Measurements from ENCODE around the gene NT5C2.

DNA sequence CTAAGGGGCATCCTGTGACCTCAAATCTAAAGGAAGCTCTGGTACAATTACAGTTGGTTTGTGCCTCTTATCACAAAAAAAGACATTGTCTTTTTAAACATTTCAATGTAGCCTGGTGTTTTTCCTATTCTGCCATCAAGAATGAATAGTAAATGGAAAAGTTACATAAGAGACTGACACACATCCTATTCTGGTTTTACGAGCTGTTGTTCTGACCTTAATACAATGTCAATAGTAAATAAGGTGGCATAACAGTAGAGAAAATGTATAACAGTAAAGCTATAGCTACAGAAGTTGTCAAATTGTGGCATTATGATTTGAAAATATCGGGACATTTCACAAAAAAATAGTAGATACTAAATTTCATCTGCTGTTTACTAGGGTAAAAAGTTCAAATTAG is 88.4 kb downstream of the NT5C2 start:
- TF ChIP-seq, protein P1, sequence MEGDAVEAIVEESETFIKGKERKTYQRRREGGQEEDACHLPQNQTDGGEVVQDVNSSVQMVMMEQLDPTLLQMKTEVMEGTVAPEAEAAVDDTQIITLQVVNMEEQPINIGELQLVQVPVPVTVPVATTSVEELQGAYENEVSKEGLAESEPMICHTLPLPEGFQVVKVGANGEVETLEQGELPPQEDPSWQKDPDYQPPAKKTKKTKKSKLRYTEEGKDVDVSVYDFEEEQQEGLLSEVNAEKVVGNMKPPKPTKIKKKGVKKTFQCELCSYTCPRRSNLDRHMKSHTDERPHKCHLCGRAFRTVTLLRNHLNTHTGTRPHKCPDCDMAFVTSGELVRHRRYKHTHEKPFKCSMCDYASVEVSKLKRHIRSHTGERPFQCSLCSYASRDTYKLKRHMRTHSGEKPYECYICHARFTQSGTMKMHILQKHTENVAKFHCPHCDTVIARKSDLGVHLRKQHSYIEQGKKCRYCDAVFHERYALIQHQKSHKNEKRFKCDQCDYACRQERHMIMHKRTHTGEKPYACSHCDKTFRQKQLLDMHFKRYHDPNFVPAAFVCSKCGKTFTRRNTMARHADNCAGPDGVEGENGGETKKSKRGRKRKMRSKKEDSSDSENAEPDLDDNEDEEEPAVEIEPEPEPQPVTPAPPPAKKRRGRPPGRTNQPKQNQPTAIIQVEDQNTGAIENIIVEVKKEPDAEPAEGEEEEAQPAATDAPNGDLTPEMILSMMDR (IDR thresholded peaks at IDR 0.05; ENCODE audit: insufficient read depth, low read depth, low read length): no peak
- no peak for TF ChIP-seq EZH2 (IDR thresholded peaks at IDR 0.05; ENCODE audit: insufficient read depth, low read length)
